Gastroesophageal sphincter (tissue), 3 donors: ENCODE data around the gene ANP32B.

Experiments
- POLR2AphosphoS5 ChIP-seq: sonication (generic); formaldehyde crosslinking; IDR thresholded peaks from one replicate; pipeline ENCODE4 v1.6.1; 2017; ENCODE audit warnings: antibody characterized with exemption
- TF ChIP-seq, protein P1 (sequence below), 4 experiments: fragments of 200-600 bp in 2 of 4; fragments of 450-650 bp in 2 of 4; sonication (generic) in 1 of 4; IDR thresholded peaks; one replicate each; pipeline ENCODE4 v1.5.1; 2017 to 2019; ENCODE audit warnings: antibody characterized with exemption in 4 of 4, mild to moderate bottlenecking in 2 of 4, moderate library complexity in 2 of 4

DNA sequence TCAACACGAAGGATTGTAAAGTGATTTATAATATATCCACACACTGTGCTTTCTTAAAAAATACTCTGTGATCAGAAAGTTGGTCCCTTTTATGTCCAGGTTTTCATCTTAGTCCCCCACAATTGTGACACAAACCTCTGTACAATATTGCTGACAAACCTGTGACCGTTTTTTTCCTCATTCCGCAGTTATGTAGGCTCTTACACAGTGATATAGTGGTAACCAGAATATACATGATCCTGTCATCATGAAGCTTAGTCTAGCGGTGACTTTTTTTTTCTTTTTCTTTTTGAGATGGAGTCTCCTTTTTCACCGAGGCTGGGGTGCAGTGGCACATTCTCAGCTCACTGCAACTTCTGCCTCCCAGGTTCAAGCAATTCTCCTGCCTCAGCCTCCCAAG lies 8.7 kb downstream of the ANP32B start:
- no peak for TF ChIP-seq POLR2AphosphoS5
- TF ChIP-seq, protein P1, sequence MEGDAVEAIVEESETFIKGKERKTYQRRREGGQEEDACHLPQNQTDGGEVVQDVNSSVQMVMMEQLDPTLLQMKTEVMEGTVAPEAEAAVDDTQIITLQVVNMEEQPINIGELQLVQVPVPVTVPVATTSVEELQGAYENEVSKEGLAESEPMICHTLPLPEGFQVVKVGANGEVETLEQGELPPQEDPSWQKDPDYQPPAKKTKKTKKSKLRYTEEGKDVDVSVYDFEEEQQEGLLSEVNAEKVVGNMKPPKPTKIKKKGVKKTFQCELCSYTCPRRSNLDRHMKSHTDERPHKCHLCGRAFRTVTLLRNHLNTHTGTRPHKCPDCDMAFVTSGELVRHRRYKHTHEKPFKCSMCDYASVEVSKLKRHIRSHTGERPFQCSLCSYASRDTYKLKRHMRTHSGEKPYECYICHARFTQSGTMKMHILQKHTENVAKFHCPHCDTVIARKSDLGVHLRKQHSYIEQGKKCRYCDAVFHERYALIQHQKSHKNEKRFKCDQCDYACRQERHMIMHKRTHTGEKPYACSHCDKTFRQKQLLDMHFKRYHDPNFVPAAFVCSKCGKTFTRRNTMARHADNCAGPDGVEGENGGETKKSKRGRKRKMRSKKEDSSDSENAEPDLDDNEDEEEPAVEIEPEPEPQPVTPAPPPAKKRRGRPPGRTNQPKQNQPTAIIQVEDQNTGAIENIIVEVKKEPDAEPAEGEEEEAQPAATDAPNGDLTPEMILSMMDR (IDR thresholded peaks at IDR 0.05) = no peak
